H4 (cell line): ENCODE results near the gene ELMO3. TPM values are rescaled to one million over a fixed set of nuclear protein-coding genes. Genes with fewer than 3 reads are reported as not detected.
A peak's percentile ranks its signal among the peaks of the same experiment; 100 is the strongest.

Experiments used
- DNase-seq: peaks from one replicate; pipeline ENCODE4 v3.0.0-alpha.2; 2015; ENCODE audit warnings: low spot score
- total RNA-seq: library from RNA; depleted of rRNA; stranded (reverse); fragments of >200 nt; shearing (Covaris generic); gene quantifications from 2 replicates; pipeline ENCODE4 v1.2.3, GENCODE V29; 2014

ELMO3 gene
- total RNA-seq, 1 experiment from 2014 or later, result 0.06 TPM

DNA sequence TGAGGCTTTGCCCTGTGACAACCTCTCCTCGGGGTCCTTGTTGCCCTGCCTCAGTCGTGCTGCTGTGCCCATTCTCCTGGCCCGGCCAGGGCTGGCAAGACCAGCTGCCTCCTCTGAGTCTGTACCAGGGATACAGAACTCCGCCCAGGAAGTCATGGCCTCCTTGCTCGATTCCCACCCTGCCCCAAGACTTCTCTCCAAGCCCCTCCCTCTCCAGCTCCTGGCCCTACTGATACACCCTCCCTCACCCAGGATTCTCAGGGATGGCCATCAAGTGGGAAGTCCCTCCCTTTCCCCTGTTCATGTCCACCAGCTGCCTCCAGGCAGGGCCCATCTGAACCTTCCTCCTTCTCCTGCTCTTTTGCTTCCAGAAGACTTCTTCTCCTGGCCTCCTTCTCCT lies 16.8 kb downstream of the ELMO3 start:
- no peak for DNase-seq

DNA sequence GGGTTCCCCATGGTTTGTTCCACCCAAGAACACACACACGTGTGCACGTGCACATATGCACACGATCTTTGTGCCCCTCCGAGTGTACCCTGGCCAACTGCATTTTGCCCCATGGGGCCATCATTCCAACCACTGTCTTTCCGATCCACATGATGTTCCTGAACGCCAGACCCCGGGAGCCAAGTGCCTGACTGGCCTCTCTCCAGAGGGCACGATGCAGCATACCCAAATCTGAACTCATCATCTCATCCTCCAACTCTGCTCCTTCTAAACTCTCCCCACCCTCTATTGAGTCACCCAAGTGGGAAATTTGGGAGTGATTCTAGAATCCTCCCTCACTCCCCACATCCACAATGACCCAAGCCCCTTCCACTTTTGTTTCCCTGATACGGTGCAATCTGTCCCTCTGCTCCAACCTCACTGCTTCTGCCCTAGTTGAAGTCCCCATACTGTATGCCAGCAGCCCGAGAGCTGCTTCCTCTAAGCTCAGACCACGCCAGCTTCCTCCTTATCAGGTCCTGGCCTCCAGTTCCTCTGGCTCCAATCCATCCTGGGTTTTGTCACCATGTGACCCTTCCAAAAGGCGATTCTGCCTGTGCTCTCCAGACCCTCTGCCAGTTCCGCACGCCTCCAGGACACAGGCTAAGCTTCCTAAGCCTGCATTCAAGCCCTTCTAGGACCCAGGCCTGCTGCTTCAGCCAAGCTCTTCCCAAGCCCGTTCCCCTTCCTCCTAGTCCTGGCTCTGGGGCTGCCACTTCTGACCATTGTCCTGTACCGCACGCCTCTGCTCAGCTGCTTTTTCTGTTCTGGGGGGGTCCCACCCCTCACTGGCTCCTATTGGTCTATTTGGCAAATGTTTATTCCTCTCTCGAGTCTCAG lies 17.9 kb downstream of the ELMO3 start:
- DNase-seq, result no peak

DNA sequence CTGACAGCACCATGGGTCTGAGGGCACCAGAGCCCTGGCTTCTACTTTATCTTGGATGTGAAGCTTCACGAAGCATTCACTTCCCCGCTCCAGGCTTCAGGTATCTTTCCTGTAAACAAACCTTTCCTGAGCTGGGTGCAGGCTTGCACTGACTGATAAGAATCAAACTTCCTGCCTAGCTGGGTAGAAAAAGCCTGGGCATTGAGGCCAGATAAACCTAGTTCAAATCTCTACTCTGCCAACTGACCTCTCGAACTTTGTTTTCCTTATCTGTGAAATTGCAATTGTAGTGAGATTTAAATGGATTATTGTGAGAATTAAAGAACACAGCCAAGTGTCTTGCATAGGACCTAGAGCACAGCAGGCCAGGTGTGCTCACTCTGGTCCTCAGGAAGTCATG lies 25.1 kb downstream of the ELMO3 start:
- no peak for DNase-seq

DNA sequence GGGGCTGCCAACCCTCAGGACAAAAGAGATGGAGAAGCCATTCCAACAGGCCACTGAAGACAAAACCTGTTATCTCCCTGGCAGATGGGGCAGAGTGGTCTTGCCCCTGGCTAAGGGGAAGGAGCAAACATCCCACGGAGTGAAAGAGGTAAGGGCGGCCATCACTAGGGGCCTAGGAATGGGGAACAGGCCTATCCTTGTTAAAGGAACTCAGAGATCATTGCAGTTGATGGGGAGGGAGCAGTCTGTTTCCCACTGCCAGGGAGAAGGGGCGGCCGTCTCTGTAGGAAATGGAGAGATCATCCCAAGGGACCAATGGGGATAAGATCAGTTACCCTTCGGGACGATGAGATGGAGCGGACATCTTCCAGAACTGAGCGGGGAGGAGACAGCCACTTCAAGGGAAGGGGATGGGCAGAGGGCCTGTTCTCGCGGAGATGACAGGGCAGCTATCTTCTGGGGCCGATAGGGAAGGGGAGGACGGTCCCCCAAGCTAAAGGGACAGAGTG lies 27.4 kb downstream of the ELMO3 start:
- DNase-seq, result no peak

DNA sequence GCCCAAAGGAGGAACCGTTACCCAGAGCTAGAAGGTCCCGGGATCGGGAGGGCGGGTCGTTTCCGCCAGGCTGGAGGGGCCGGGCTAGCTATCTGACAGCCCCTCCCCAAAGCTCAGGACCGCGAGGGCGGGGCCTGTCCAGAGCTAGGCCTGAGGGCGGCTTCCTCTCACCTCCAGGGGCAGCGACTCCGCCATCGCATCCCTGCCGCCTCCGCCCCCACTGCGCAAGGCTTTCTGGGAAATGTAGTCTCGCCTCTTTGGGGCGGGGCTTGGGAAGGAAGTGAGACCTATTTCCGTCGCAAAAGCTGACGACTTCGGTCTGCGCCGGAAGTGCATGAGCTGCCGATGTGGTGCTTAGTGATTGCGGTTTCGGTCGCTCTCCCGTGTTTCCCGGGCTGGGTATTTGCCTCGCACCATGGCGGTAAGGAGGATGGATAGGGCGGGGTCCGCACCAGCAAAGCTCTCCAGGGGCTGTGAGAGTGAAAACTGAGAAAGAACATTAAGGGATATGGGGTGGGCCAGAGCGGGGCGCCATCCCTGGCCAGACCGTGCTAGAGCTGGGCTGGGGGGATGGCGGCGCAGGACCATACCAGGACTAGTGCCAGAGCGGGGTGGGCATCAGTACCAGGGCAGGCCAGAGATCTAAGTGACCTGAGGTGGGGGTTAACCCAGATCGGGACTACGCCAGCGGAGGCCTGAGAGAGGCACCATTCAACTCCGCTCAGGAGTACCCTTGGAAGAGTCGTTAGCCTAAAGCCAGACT lies 28.1 kb downstream of the ELMO3 start, which contains the start of gene TMEM208:
Gene TMEM208, plus strand, starts transcription at position 327 of the 763 bp plus-strand sequence. Its CDS starts 89 bp downstream, at position 416.
- peak; percentile 98 for DNase-seq

DNA sequence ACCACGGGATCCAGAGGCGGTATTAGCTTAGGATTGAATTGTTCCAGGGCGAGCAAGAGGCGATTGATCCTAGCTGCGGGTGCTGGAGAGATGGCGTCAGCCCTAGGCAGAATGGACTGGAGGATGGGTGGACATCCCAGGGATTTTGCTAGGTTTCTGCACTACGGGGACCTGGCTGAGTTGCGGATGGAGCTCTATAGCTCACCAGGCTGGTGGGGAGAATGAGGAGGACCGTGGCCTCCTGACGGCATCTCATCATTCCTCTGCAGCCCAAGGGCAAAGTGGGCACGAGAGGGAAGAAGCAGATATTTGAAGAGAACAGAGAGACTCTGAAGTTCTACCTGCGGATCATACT lies 28.6 kb downstream of the ELMO3 start:
- no peak for DNase-seq

DNA sequence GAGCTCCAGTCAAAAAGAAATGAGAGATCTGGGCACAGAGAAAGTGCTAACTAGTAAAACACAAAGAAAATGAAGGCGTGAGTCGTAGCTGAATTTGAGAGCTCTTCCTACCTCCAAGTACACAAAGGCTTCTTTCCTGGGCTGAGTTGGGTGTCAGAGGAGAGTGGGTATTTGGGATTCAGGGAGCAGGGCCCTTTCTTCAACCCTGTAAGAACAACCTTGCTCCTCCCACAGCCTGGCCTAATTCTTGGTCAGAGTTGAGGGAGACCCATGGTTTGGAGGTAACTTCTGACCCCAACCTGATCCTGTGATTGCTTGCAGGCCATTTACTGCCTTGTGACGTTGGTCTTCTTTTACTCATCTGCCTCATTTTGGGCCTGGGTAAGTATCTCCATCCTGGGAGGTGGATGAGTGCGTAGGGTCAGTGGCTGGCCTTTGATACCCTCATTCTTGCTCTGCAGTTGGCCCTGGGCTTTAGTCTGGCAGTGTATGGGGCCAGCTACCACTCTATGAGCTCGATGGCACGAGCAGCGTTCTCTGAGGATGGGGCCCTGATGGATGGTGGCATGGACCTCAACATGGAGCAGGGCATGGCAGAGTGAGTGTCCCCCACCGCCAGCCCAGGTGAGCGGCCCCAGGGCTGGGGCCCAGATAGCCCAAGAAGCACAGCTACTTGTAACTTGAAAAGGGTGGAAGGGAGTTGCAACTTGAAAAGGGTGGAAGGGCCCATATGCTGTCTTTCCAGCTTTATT lies 29.3 kb downstream of the ELMO3 start:
- no peak for DNase-seq

DNA sequence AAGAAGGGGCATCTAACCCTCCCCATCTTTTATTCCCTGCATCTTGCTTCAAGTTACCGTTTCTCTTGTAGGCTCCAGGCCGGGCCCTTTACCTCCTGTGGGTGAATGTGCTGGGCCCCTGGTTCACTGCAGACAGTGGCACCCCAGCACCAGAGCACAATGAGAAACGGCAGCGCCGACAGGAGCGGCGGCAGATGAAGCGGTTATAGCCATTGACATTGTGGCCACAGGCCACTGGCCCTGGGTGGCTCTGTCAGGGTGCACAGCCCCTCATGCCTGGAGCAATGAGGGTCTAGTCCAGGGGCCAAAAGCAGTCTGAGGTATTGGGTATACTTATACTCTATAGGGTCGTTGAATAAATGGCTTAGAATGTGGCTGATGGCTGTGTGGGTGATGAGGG lies 30.0 kb downstream of the ELMO3 start:
- DNase-seq, result no peak

DNA sequence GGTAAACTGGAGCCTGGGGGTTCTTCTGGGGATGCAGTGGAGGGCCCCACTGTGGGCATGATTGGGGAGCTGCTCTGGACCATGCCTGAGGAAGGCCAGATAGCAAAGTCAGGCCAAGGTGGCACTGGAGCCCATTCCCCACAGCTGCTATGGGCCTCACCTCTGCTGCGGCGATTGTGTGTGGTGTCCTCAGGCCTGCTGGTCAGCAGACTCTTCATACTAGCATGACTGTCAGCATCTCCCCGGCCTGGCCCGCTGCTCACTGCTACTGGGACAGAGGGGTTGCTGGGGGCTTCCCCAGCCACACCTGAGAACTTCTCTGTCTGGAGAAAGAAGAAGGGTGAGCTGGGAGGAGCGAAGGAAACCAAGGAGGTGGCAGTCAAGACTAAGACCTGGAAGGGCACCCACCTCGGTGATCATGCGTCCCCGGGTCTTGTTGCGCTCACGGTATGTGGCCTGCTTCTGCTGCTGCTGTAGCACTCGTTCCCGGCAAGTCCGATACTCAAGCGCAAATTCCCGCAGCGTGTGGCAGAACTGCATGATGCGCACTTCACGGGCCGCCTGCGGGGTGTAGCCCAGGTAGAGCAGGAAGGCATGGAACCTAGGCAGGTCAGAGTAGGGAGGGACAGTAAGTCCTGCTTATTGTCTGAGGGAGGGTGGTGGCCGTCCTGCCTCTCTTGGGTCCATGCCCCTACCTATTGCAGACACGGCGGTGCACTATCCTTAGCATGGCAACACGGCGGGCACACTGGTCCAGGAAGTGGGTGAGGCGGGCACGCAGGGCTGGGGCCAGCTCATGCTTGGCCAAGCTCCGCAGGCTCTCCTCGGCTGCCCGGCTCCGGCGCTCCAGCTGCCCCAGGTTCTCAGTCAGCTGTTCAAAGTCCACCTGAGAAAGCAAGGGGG lies 31.2 kb downstream of the ELMO3 start:
- no peak for DNase-seq

DNA sequence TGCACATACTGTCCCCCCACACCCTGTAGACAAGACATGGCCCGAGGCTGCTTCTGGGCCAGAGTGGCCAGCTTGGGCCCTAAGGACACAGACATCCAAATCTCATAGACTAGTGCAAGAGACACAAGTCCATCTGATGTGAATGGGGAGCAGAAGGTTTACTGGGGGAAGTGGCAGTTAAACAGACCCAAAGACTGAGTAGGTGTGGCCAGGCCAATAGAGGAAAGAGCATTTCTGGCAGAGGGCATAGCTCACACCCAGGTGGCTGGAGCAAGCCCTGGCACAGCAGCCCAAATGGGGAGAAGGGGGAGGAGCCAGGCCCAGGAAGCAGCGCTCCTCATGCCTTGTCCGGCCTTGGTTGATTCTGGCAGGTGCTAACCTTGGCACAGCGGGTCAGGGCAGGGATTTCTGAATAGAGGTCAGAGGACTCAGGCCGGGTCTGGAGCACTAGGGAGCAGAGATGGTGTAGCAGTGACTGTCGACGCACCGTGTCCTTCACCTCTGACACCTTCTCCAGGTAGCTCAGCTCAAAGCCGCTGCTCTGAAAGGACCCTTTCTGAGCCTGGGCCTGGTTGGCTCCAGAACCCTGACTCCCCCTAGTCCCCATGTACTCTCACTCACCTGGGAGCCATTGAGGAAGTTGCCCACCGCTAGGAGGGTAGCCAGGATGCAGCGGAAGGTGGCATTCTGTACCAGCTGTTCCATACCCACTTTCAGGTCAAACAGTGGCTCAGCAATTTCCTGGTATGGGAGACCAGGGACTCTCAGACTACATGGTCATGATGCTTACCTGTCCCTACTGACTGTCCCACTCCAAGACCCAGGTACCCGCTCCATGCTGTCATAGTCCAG lies 32.1 kb downstream of the ELMO3 start:
- no peak for DNase-seq

DNA sequence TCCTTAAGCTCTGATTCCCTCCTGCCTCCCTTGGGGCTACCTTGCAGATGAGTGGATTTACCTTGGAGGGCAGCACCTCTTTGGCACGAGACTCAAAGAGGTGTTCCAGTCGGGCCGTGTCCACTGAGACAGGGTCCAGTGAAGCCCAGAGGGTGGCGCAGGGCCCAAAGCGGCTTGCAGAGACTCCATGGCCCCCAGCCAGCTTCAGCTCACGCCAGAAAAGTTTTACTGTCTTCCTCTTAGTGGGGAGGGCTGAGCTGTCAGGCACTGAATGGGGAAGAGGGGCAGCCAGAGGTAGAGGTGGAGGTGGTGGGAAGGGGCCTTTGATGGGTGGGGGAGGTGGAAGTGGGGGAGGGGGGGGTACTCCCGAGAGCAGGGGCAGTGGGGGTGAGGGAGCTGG lies 34.7 kb downstream of the ELMO3 start:
- DNase-seq, result no peak

DNA sequence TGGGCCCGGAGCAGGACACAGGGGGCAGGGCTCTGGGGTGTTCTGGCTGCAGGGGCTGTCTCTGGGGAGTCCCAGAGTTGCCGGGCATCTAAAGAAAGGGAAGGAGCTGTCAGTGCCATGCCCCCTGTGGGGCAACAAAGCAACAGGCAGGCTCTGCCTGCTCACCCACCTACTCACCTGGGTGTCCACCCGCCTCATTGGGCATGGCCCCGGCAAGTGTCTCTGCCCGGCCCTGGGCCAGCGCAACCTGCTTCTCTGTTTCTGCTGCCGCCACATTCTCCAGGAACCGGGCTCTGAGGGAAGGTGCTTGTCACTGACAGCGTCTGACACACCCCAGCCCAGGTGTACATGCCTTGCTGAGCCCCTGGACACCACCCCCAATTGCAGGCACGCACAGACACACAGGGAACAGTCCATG lies 35.3 kb downstream of the ELMO3 start:
- DNase-seq, result no peak

DNA sequence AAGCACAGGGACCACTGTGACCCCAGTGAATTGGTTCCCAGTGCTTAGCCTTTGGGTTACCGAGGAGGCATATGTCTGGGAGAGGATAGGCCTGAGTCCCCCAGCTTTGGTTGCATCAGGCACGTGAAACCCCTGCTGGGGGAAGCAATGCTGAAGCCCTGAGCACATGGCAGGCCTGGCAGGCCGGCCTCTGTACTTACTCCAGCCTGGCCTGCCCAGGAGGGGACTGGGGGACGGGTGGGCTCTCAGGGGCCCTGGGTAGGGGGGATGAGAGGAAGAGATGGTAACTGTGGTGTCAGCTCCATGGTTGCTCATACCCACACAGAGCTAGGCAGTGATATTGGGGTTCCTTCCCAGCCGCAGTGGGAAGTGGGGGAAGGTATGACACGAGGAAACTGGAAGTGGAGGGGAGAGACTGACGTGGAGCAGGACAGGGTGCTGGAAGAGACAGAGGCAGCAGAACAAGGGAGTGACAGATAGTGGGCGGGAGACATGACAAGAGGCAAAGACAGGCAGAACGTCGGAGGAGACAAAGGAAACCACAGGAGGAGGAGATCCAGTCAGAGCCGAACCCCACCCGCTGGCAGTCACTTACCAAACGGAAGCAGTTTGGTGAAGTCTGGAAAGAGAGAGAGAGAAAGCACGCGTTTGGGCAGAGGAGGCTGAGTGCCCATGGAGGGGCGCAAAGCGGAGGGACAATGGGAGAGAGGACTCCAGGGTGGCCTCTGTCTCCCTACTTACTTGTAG lies 37.1 kb downstream of the ELMO3 start:
- DNase-seq, result no peak

DNA sequence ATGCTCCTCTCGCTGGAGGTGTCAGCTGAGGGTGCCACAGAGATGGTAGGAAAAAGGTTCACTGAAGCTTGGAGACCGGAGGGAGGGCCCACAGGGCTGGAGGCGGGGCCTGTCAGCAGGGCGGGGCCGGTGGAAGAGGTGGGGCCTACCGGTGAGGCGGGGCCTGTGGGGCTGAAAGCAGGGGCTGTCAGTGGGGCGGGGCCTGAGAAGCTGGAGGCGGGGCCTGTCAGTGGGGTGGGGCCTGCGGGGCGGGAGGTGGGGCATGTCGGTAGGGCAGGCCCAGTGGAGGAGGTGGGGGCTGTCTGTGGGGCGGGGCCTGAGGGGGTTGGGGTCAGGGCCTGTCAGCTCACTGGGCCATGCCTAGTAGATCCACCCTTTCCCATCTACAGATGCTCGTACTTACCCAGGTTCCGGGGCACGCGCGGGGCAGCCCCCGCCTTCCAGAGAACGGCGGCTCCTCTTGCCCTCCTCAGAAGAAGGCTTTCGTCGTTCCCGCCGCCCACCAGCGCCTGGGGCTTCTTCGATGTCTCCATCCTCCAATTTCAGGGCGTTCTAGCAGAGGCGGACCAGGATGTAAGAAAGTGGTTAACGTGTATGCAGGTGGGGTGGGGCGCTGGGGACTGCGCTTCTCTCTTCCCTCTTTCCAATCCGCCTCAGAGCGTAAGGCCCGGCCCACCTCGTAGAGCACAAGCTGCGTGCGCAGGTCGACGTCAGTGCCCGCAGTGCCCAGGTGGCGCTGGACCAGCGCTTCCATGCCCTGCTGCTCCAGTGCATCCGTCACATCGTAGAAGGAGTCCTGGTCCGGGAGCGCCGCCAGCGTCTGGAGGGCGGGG lies 37.8 kb downstream of the ELMO3 start:
- no peak for DNase-seq

DNA sequence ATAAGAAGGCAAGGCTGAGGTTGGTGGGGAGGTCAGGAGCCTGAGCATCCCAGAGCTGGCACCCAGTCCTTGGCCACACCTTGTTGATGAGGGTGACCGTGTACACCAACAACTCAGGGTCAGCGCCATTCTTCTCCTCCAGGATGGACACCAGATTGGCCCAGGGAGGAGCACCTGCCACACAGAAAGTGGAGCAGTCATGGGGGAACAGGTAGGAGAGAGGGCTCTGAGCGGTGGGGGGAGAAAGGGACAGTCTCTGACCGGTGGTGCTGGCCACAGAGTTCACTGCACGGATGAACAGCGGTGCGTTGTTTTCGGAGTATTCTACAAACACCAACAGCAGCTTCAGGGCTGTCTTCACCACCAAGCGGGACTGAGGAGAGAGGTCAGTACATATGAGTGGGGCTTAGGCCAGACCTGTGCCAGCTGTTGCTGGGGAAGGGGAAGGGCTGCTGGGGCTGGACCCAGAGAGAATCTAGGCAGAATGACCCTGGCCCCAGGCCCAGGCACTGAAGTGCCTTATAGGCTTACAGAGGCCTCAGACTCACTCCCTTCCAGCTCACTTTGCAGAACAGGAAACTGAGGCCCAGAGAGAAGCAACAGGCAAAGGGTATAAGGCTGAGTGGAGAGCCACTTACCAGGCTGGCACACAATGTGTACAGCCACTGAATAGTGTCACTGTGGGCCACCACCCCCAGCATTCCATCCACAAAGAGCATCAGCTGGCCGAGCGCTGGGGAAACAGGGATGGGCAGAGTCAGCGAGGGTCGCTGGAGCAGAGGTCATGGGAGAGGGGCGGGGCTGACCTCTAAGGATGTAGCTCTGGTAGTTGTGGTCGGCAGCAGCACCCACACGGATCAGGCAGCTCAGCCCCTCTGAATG lies 38.7 kb downstream of the ELMO3 start:
- DNase-seq, result no peak

DNA sequence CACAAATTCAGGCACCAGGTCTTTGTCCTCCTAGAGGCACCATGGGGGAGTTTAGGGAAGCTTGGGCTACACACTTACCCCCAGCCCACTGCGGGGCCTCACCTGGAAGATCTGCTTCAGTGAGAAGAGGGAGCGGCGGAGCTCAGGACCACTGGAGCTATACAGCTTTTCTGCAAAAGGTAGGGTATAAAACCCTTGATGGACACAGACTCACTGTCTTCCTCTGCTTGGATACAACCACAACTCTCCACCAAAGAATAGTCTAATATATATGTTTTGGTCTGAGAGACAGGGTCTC lies 39.3 kb downstream of the ELMO3 start:
- no peak for DNase-seq

DNA sequence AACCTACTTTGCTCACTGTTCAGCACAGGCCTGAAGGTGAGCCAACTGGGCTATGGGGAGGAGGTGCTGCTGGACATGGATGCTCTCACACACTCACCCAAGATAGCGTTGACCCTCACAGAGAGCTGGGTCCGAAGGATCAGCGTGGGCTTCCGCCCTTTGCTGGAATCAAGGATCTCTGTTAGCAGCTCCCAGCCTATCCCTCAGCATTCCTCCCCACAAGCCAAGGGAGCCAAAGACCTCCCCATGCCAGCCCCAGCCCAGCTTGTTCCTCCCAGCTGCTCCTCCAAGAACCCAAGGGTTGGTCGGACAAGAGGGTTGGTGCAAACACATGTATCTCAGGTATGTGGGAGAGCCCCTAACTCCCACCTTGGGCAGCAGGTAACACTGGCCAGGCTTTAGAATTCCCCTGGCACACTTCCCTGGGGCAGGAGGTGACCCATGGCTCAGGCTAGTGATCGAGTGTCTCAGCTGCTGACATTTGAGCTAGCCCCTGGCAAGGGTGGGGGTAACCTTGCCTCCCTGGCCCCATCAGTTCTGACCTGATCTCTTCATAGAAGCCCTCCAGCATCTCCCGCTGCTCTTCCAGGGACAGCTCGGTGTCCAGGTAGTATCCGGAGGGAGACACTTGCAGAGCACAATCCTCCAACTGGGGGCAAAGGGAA lies 40.0 kb downstream of the ELMO3 start:
- no peak for DNase-seq
